ENCODE results near the gene CMTM6. TPM values are rescaled to one million over a fixed set of nuclear protein-coding genes. Genes with fewer than 3 reads are reported as not detected.

CMTM6 gene
- total RNA-seq, 1 donor = 102 TPM

GRCh38 chr3:32488474-32489008, 14.1 kb downstream of the CMTM6 start:
- no peaks in the 10 kb centered on the region for H3K9me3 ChIP-seq (ENCODE audit: low read depth, low read length)
- H3K27ac ChIP-seq (ENCODE audit: low read depth, low read length) = no peak overlapping the region
- peaks cover 19% of the 10 kb centered on the region for H3K79me2 ChIP-seq (ENCODE audit: insufficient read depth, low read length)
- no peak for DNase-seq (ENCODE audit: insufficient read length, low spot score, missing footprints)
- H3K4me2 ChIP-seq (ENCODE audit: insufficient read depth, low read length) = no peak overlapping the region
- H3K4me3 ChIP-seq (ENCODE audit: insufficient read depth, low read length) = no peak overlapping the region
- TF ChIP-seq CTCF (IDR thresholded peaks at IDR 0.05; ENCODE audit: extremely low read depth, low read depth, low read length) = no peak
- H3K27me3 ChIP-seq (ENCODE audit: insufficient read depth, low read length) = no peaks in the 10 kb centered on the region
- H4K20me1 ChIP-seq (ENCODE audit: insufficient read depth, low read length) = peaks cover 12% of the 10 kb centered on the region
- no peak overlapping the region for H2AFZ ChIP-seq (ENCODE audit: low read length)
- H3K4me1 ChIP-seq (ENCODE audit: insufficient read depth, low read length) = peaks cover 12% of the 10 kb centered on the region
- H3K36me3 ChIP-seq (ENCODE audit: insufficient read depth, low read length) = peaks cover 13% of the 10 kb centered on the region

GRCh38 chr3:32487781-32488473, 14.7 kb downstream of the CMTM6 start:
- no peak overlapping the region for H3K27ac ChIP-seq (ENCODE audit: low read depth, low read length)
- TF ChIP-seq CTCF (IDR thresholded peaks at IDR 0.05; ENCODE audit: extremely low read depth, low read depth, low read length) = no peak
- DNase-seq (ENCODE audit: insufficient read length, low spot score, missing footprints) = no peak
- peaks cover 6% of the 10 kb centered on the region for H4K20me1 ChIP-seq (ENCODE audit: insufficient read depth, low read length)
- peaks cover 13% of the 10 kb centered on the region for H3K36me3 ChIP-seq (ENCODE audit: insufficient read depth, low read length)
- H3K27me3 ChIP-seq (ENCODE audit: insufficient read depth, low read length) = no peaks in the 10 kb centered on the region
- no peak overlapping the region for H3K4me2 ChIP-seq (ENCODE audit: insufficient read depth, low read length)
- H3K4me1 ChIP-seq (ENCODE audit: insufficient read depth, low read length) = peaks cover 6% of the 10 kb centered on the region
- H3K4me3 ChIP-seq (ENCODE audit: insufficient read depth, low read length) = no peak overlapping the region
- no peak overlapping the region for H2AFZ ChIP-seq (ENCODE audit: low read length)
- no peaks in the 10 kb centered on the region for H3K9me3 ChIP-seq (ENCODE audit: low read depth, low read length)
- peaks cover 13% of the 10 kb centered on the region for H3K79me2 ChIP-seq (ENCODE audit: insufficient read depth, low read length)

GRCh38 chr3:32484436-32484835, 18.2 kb downstream of the CMTM6 start:
- no peak overlapping the region for H2AFZ ChIP-seq (ENCODE audit: low read length)
- H3K27me3 ChIP-seq (ENCODE audit: insufficient read depth, low read length) = no peaks in the 10 kb centered on the region
- no peaks in the 10 kb centered on the region for H3K4me1 ChIP-seq (ENCODE audit: insufficient read depth, low read length)
- H4K20me1 ChIP-seq (ENCODE audit: insufficient read depth, low read length) = no peaks in the 10 kb centered on the region
- no peaks in the 10 kb centered on the region for H3K79me2 ChIP-seq (ENCODE audit: insufficient read depth, low read length)
- H3K9me3 ChIP-seq (ENCODE audit: low read depth, low read length) = no peaks in the 10 kb centered on the region
- H3K27ac ChIP-seq (ENCODE audit: low read depth, low read length) = no peak overlapping the region
- no peak for DNase-seq (ENCODE audit: insufficient read length, low spot score, missing footprints)
- H3K4me2 ChIP-seq (ENCODE audit: insufficient read depth, low read length) = no peak overlapping the region
- no peak for TF ChIP-seq CTCF (IDR thresholded peaks at IDR 0.05; ENCODE audit: extremely low read depth, low read depth, low read length)
- no peak overlapping the region for H3K4me3 ChIP-seq (ENCODE audit: insufficient read depth, low read length)
- H3K36me3 ChIP-seq (ENCODE audit: insufficient read depth, low read length) = peaks cover 24% of the 10 kb centered on the region

- Histone ChIP-seq H3K4me1 (ENCODE audit: insufficient read depth, low read length) (no peaks in the 10 kb centered on the region), H3K9me3 (ENCODE audit: low read depth, low read length) (no peaks in the 10 kb centered on the region), H3K27me3 (ENCODE audit: insufficient read depth, low read length) (no peaks in the 10 kb centered on the region), H2AFZ (ENCODE audit: low read length) (no peak overlapping the region), H3K27ac (ENCODE audit: low read depth, low read length) (no peak overlapping the region), H4K20me1 (ENCODE audit: insufficient read depth, low read length) (no peaks in the 10 kb centered on the region), H3K79me2 (ENCODE audit: insufficient read depth, low read length) (no peaks in the 10 kb centered on the region), H3K4me2 (ENCODE audit: insufficient read depth, low read length) (no peak overlapping the region), H3K4me3 (ENCODE audit: insufficient read depth, low read length) (no peak overlapping the region), H3K36me3 (ENCODE audit: insufficient read depth, low read length) (peaks cover 24% of the 10 kb centered on the region)
- no peak for DNase-seq (ENCODE audit: insufficient read length, low spot score, missing footprints)
- TF ChIP-seq CTCF (IDR thresholded peaks at IDR 0.05; ENCODE audit: extremely low read depth, low read depth, low read length) = no peak
These were observed 18.9 kb downstream of the CMTM6 start for GRCh38 chr3:32483772-32484171.
